AG09309 (cell line): ENCODE data around the gene MAPRE2.

ENCODE experiments used
- DNase-seq: peaks from one replicate; pipeline ENCODE4 v3.0.0-alpha.2; 2010; ENCODE audit warnings: low read depth
- H3K4me3 ChIP-seq: 2 replicates; pipeline ENCODE4 v1.5.1; 2011; ENCODE audit warnings: mild to moderate bottlenecking, low read depth, low read length, moderate library complexity; ENCODE audit not compliant: control insufficient read depth
- CTCF ChIP-seq: IDR thresholded peaks from 2 replicates; pipeline ENCODE4 v1.5.1; 2011; ENCODE audit warnings: mild to moderate bottlenecking, low read depth, low read length, inconsistent platforms; ENCODE audit not compliant: insufficient read depth, control insufficient read depth; ENCODE audit errors: missing control alignments

The MAPRE2 gene

GRCh38 chr18:35183886-35184285 is 142.7 kb downstream of the MAPRE2 start:
- no peak for TF ChIP-seq CTCF
- no peak for DNase-seq
- H3K4me3 ChIP-seq, result no peak overlapping the region

GRCh38 chr18:35185771-35186170 is 144.6 kb downstream of the MAPRE2 start:
- H3K4me3 ChIP-seq, result no peak overlapping the region
- no peak for TF ChIP-seq CTCF
- DNase-seq, result no peak

DNA sequence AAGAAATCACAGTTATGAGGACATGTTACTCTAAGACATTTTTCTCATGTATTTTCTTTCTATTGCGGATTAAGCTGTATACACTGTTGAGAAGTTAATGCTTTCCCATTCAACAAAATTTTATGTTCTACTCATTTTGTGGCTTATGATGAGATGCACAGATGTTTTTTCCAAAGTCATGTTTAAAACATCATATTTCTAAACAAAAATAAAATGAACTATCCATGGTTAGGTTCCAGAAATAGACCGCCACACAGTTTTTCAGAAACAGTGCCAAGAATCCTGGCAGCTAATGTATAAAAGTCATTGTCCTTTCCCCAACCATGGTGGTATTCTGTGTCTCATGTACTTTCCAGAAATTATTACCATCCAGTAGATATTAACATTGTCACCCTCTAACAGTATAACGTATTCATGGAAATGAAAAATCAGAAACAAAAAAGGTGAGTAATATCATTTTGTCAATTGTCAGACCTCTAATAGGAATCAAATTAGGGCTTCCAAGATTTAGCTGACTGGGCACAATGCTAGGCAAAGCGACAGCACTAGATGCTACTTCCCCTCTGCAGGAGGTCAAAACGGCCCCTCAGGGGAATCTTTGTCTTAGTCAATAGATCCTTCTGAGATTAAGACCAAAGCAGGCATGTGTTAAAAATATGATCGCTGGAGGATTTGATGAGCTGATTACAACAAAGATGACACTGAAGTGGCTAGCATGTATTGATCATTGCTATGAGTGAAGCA is 145.2 kb downstream of the MAPRE2 start:
- no peak overlapping the region for H3K4me3 ChIP-seq
- DNase-seq, result no peak
- no peak for TF ChIP-seq CTCF

GRCh38 chr18:35189510-35189909 is 148.3 kb downstream of the MAPRE2 start:
- DNase-seq, result no peak
- H3K4me3 ChIP-seq, result no peak overlapping the region
- TF ChIP-seq CTCF, result no peak

DNA sequence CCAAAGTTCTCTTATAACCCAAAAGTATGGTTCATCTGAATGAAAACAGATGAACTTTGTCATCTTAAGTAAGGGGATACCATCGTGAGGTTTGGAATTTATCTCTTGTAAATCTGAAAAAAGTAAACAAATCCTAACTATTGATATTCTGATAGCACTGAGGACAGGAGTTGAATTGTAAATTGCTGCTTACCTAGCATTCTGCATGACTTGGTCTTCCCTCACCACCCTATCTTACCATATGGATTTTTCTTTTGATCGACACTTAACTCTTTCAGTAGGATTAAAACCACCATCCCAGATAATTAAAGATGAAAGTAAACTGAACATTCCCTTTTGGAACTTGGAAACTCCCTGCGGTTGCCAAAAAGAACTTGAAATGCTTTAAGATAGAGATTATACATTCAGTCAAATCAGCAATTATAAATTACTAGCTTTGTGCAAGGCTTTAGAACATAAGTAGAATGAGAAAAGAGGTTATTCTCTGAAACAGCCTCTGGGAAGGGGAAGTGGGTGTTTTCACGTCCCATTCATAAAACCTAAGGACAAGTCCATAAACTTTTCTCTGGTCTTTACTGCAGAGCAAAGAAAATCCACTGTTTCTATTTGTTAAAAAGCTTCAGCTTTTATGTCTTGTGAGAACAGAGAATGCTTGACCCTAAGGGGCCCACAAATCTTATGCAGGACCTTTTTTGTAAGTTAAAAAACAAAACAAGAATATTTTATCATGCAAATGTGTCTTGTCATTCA is 149.9 kb downstream of the MAPRE2 start:
- DNase-seq, result no peak
- H3K4me3 ChIP-seq, result no peak overlapping the region
- no peak for TF ChIP-seq CTCF

GRCh38 chr18:35191698-35192025 is 150.4 kb downstream of the MAPRE2 start:
- no peak for DNase-seq
- no peak for TF ChIP-seq CTCF
- no peak overlapping the region for H3K4me3 ChIP-seq
